Fibroblast of skin of back (primary cell): ENCODE measurements around the gene ZNF664.

Source experiments
- DNase-seq: peaks from one replicate; pipeline ENCODE4 v3.0.0-alpha.2; 2013

ZNF664 gene

DNA sequence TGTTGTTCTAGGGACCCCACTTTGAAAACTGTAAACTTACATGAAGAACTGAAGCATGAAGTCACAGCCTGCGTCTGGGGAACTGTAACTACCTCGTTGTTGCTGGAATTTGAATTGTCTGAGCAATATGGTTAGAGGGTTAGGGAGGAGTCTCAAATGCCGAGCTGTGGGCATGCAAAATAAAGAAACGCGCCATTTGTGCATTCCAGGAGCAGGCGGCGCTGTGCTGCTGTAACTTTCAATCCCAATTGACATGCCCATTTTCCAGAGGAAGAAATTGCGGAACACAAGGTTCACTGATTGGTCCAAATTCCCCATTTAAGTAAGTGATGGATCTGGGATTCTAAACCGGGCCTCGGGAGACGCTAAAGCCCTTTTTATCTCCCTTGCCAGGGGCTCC, 61.3 kb downstream of the ZNF664 start:
- peak; percentile 34 for DNase-seq

DNA sequence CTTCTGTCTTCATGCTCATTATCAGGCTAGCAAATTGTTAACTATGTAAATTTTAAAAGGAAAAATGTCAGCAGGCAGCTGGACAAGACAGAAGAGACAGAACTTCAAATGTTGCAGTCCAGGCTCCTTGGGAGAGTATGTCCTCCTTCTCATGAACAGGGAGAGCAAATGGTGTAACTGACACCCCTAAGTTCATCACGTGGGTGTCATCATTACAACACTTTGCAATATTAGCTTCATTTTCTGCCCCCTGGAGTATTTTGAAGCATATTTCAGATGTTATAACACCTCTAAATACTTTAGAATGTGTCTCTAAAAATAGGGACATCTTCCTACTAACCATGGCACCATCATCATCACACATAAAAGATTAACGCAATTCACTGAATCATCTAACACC, 62.1 kb downstream of the ZNF664 start:
- no peak for DNase-seq

DNA sequence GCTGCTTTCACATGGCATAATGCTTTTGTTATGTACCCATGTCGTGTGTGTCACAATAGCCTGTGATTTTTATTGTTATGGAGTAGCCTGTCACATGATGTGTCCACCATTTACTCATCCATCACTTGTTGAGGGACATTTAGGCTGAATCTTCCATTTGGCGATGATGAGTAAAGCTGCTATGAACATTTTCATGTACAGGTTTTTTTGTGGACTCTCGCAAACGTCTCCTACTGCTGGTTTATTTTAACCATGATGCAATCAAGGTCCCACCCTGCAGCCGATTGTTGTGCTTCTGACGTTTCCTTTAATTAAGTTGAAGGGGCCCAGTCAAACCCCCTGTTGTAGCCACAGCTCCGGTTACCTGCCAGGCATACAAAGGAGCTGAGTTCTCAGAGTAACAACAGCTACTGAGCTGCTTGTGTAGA, 63.2 kb downstream of the ZNF664 start:
- no peak for DNase-seq

DNA sequence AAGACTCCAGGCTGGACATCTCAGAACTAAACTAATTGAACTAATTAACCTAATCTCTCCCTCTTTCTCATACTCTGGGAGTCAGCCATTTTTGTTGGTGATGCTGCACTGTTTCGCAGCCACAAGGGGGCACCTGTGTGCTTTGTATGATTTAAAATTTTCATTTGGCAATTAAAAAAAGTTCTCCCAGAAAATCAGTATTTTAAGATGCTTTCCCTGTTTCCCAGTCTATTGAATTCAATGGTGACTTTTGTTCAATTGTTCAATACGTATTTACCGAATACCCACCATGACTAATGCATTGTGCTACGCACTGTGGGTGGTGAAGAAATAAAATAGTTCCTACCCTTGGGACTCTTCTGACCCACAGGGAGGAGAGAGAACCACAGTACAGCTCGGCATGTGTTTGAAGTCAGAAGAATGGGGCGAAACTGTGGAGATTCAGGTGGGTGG, 63.7 kb downstream of the ZNF664 start:
- peak; percentile 39 for DNase-seq

DNA sequence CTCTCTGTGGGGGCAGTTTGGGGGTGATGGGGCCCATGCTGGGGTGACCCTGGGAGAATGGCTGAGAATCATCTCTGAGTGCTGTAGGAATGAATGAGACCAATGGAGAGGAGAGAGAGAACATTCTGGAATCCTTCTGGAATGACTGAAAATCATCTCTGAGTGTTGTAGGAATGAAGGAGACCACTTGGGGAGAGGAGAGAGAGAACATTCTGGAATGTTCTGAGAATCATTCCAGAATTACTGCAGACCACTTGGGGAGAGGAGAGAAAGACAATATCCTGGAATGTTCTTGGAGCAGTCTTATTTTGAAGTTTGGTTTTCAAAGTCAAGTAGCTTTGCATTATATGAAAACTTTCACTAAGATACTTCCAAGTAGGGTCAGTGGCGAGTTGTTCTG, 64.3 kb downstream of the ZNF664 start:
- peak; percentile 48 for DNase-seq

DNA sequence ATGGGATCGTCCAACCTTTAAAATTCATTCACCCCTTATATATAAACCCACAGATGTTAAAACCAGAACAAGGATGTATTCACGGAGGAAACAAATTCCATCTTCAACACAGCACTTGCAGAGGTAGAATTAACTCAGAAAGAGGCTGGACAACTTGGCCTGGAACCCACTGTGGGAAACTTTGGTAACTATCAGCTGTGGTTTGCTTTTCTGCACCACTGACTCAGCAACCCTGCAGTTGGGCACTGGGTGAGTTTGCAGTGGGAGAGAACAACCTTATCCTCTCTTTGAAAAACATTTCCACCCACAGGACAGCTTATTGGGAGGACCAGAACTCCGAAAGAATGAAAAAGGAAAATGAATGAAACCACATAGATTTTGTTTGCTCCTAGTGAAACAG, 66.3 kb downstream of the ZNF664 start:
- DNase-seq = peak; percentile 47

DNA sequence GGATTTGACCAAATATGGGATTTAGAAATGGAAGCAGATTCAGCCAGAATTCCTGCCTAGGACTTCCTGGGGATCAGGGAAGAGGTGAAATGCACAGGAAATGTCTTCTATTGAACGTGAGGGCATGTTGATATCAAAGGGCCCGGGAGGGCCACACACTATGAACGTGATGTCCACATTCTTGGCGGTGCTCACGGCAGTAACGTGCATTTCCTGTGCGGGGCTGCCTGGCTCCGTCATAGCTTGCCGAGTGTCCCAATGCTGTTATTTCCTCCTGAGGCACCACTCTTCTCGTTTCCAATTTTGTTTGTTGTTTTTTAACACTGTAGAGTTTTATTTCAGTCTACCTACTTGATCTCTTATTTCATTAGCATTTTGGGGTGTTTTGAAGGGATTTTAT, 67.3 kb downstream of the ZNF664 start:
- no peak for DNase-seq

DNA sequence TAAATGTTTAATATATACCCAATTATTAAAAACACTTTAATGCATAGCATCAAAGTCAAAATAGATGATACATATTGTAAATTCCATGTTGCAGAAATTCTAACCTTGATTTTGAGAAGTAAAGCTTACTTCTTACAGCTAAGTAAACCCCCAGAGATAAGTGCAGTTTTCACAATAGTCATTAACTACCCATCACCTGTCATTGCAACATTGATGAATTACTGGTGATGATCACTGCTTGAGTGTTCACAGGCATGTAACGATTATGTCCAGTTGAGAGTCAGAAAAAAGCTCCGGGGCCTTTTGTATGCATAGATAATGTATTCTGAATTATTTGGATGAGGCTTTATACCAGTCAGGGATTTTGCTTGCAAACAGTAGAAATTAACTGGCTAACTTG, 67.7 kb downstream of the ZNF664 start:
- DNase-seq = no peak

DNA sequence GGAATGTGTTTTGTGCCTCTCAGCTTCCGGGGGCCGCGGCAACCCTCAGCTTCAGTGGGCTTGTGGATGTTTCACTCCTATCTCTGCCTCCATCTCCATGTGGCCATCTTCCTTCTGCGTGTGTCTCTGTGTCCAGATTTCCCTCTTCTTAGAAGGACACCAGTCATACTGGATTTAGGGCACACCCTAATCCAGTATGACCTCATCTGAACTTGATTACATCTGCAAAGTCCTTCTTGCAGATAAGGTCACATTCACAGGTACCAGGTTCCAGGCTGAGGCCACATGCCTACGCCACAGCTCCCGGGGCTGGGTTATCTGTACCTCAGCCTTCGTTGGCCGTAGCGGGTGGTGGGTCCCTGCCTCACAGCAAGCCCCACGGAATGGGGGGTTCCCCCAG, 68.9 kb downstream of the ZNF664 start:
- DNase-seq = no peak

DNA sequence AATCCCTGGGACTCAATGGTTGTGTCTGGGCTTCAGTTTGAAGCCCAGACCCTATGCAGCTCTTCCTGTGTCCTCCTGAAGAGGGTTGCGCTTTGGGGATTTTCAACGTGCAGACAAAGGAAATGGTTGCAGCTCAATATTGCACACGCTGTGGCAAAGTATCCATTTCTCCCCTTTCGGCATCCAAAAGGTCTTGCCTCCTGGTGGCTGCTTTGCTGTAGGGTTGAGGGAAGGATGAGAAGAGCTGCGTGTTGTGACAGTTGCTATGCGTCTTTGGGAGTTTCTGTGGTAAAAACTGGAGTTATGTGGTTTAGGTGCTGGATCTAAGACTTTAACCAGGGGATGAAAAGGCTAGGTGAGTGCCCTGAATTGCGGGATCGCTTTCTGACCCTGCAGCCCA, 71.0 kb downstream of the ZNF664 start:
- no peak for DNase-seq

DNA sequence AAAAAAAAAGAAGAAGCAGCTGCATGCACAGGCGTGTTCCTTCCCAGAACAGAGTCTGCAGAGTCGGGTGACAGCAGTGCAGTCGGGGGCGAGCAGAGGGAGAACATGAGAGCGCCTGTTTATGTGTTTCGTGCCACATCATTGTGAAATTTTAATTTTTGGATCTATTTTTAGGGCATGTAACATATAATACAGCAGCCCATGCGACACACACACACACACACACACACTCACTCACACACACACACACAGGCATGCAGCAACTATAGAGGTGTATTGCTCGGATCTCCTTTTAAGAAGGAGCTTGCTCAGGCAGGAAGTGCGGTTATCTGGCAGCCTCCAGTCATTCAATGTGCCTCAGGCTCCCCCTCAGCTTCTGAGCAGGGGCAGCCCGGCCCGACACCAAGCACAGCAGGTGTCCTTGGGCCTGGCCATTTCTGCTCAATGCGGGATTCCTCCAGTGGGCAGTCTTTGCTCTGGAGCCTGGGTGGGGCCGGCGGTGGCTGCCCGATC, 71.8 kb downstream of the ZNF664 start:
- DNase-seq = no peak

DNA sequence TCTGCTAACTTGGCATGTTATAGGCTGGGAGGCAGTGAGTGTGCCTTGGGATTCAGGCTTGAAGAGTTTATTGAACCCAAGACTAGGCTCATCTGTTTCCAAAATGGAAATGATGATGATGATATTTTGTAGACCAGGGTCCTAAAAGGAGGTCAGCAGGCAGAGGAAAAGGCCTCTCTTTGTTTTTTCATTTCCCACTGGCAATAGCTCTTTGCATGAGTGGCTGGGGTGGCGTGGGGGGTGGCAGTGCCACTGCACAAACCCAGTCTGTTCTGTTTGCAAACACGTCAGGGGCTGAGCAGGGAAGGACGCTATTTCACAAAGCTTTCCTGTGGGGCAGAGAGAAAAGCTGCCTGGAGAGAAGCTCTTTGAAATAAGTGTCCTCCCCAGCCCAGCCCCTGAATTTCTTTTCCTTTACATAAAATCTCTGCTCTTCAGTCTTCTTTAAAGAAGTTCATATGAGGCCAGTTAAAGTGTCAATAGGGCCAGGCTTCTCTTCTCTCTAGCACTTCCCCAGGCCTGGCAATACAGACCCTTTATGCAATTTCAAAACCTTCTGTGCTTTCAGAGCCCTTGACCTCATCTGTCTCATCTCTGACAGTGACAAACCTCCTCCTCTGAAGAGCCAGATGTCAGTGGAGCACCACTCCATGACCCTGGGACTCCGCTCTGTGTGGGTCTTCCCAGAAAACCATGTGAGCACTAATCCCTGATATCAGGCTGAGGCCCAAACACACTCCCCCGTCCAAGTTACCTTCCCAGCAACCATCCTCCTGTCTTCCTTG, 72.8 kb downstream of the ZNF664 start:
- no peak for DNase-seq

DNA sequence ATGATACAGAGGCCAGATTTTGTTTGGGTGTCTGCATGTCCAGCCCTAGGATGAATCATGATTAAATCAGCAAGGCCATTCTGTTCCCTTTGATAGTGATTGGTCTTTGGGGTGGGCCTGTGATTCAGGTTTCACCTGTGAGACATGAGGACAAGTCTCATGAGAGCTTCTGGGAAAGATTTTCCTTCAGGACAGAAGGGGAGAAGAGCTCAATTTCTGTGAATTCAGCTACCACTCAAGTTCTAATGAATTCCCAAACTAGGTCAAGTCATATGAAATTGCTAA, 73.4 kb downstream of the ZNF664 start:
- DNase-seq = no peak

DNA sequence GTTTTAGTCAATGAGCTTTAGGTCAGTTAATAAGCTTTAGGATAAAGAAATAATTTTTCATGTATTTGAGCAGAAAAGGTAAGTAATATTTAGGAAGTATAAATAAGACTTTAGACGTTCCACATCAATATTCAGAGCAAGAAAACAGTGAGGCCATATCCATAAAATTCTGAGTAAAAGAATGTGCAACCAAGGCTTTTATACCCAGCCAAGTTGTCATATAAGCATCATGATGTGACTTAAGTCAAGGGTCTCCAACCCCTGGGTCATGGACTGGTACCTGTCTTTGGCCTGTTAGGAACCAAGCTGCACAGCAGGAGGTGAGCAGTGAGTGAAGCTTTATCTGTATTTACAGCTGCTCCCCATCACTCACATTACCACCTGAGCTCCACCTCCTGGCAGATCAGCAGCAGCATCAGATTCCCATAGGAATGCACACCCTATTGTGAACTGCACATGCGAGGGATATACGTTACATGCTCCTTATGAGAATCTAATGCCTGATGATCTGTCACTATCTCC, 74.1 kb downstream of the ZNF664 start:
- no peak for DNase-seq

DNA sequence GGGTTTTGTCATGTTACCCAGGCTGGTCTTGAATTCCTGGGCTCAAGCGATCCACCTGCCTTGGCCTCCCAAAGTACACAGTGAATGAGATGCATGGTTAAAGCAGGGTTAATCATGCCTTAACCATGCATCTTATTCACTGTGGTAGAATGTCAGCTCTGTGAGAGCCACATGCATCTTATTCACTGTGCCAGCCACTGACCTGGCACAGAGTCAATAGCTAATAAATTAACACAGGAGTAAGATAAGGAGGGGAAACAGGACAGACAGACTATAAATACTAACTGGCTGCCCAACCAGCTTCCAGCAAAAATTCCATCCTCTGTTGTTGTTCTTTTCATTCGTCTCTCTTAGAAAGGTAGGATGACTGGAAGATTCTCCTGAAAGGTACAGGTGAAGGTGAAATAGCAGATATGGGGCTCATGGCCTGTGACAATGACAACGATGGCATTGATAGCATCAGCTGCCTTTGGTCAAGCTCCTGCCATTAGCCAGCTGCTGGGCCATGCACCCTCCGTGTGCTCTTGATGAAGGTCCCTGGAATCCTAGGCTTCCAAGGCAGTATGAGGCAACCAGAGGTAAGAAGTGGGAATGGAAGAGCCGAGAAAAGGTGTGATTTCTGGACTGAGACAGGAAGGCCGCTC, 76.6 kb downstream of the ZNF664 start:
- no peak for DNase-seq

DNA sequence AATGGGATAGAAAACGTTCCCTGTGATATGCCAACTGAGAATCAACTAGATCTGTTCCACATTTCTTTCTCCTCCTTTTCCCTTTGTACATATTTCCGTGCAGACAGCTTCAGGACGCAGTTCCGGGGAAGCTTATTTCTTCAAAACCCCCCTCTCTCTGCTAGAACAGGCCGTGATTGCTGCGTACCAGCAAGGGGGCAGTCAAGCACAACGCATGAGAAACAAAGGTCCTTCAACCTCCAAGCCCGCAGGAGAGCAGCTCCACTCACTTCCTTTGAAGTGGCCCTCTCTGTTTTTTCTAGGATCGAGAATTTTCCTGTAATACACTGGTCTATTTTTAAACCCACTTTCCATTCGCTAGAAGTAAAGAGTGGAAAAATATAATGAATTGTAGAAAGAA, 80.8 kb downstream of the ZNF664 start:
- DNase-seq = peak; percentile 70

DNA sequence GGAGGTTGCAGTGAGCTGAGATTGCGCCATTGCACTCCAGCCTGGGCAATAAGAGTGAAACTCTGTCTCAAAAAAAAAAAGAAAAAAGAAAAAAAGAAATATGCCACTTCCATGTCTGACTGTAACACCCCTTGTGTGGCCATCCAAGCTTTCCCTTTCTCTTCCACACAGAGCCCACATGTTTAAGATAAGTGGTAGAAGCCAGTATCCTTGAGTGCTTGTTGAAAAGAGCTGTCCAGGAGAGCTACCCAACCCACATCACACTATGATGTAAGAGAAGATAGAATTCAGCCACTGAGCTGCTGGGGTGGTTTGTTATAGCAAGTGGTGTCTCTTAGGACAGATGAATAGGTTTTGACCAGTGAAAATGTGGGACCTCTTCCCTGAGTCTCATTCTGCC, 82.1 kb downstream of the ZNF664 start:
- DNase-seq = no peak

DNA sequence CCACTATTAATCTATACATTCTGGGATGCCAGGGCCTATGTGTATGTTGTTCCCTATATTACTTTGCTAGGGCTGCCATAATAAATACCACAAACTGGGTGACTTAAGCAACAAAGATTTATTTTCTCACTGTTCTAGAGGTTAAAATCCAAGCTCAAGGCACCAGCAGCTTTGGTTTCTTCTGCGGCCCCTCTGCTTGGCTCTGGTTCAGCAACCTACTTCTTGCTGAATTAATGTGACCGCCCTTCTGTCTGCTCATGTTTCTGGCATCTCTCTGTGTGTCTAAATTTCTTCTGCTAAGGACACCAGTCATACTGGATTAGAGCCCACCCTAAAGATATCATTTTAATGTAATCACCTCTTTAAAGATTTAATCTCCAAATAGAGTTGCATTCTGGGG, 84.7 kb downstream of the ZNF664 start:
- DNase-seq = no peak

DNA sequence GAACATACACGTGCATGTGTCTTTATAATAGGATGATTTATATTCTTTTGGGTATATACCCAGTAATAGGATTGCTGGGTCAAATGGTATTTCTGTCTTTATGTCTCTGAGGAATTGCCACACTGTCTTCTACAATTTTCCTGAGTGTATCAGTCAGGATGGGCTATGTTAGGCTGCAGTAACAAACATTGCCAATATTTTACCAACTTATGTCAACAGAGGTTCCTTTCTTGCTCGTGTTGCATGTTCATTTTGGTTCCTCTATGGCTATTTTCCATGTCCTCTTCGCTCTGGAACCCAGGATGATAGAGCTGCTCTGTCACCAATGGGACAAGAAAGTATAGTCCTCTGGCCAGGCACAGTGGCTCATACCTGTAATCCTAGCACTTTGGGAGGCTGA, 86.7 kb downstream of the ZNF664 start:
- DNase-seq = no peak
